ENCODE measurements around the gene PRKCSH.
"Not testable (repeated sequence)": the region's sequence is repeated elsewhere in the genome, so short reads cannot be mapped to it uniquely, and the experiment has no call there.

The PRKCSH gene

GRCh38 chr19:11451327-11451870 is 16.0 kb downstream of the PRKCSH start:
- DNase-seq = no peak

GRCh38 chr19:11451871-11452619 is 16.6 kb downstream of the PRKCSH start:
- no peak for DNase-seq

GRCh38 chr19:11452620-11453310 is 17.3 kb downstream of the PRKCSH start:
- no peak for DNase-seq

- no peak for DNase-seq
Measured at GRCh38 chr19:11453468-11454341, 18.3 kb downstream of the PRKCSH start.

GRCh38 chr19:11455233-11455554 is 19.8 kb downstream of the PRKCSH start:
- not testable (repeated sequence) for DNase-seq

- DNase-seq = no peak
Measured at GRCh38 chr19:11456659-11457058, 21.2 kb downstream of the PRKCSH start.

GRCh38 chr19:11457115-11457514 is 21.7 kb downstream of the PRKCSH start:
- no peak for DNase-seq

GRCh38 chr19:11457831-11458230 is 22.4 kb downstream of the PRKCSH start:
- no peak for DNase-seq

- DNase-seq = no peak
Measured at GRCh38 chr19:11458236-11458900, 22.9 kb downstream of the PRKCSH start.

GRCh38 chr19:11458912-11459311 is 23.5 kb downstream of the PRKCSH start:
- not testable (repeated sequence) for DNase-seq

- no peak for DNase-seq
Measured at GRCh38 chr19:11460207-11460606, 24.8 kb downstream of the PRKCSH start.

GRCh38 chr19:11461453-11461852 is 26.0 kb downstream of the PRKCSH start:
- DNase-seq = no peak

GRCh38 chr19:11463391-11463790 is 28.0 kb downstream of the PRKCSH start:
- DNase-seq = no peak

GRCh38 chr19:11464333-11465265 is 29.2 kb downstream of the PRKCSH start:
- no peak for DNase-seq

- no peak for DNase-seq
Measured at GRCh38 chr19:11465600-11465999, 30.2 kb downstream of the PRKCSH start.

- not testable (repeated sequence) for DNase-seq
Measured at GRCh38 chr19:11468266-11468845, 32.9 kb downstream of the PRKCSH start.

- DNase-seq = no peak
Measured at GRCh38 chr19:11473725-11474124, 38.3 kb downstream of the PRKCSH start.

GRCh38 chr19:11475343-11475742 is 39.9 kb downstream of the PRKCSH start:
- not testable (repeated sequence) for DNase-seq

GRCh38 chr19:11475861-11476260 is 40.4 kb downstream of the PRKCSH start:
- DNase-seq = no peak

- no peak for DNase-seq
Measured at GRCh38 chr19:11478167-11479089, 43.0 kb downstream of the PRKCSH start.

Data from NCI-H446 (cell line).